GM10847 (cell line): Measurements from ENCODE around the gene NRG2.

Experiments
- POLR2A ChIP-seq: IDR thresholded peaks from 2 replicates; pipeline ENCODE4 v1.6.1; 2011; ENCODE audit not compliant: insufficient read length; ENCODE audit errors: extremely low read depth

The NRG2 gene

GRCh38 chr5:140003519-140003918, 39.6 kb downstream of the NRG2 start:
- TF ChIP-seq POLR2A, result no peak

GRCh38 chr5:140000332-140000731, 42.8 kb downstream of the NRG2 start:
- no peak for TF ChIP-seq POLR2A

GRCh38 chr5:139998837-139999236, 44.3 kb downstream of the NRG2 start:
- TF ChIP-seq POLR2A, result no peak

- no peak for TF ChIP-seq POLR2A
Observed at GRCh38 chr5:139997276-139997675, 45.8 kb downstream of the NRG2 start.

- no peak for TF ChIP-seq POLR2A
Observed at GRCh38 chr5:139995929-139996328, 47.2 kb downstream of the NRG2 start.

- no peak for TF ChIP-seq POLR2A
Observed at GRCh38 chr5:139994234-139994633, 48.9 kb downstream of the NRG2 start.

- no peak for TF ChIP-seq POLR2A
Observed at GRCh38 chr5:139985733-139986132, 57.4 kb downstream of the NRG2 start.

GRCh38 chr5:139985290-139985689, 57.8 kb downstream of the NRG2 start:
- TF ChIP-seq POLR2A, result no peak

- TF ChIP-seq POLR2A, result no peak
Observed at GRCh38 chr5:139984816-139985215, 58.3 kb downstream of the NRG2 start.

GRCh38 chr5:139982975-139983240, 60.2 kb downstream of the NRG2 start:
- TF ChIP-seq POLR2A, result no peak

- TF ChIP-seq POLR2A, result no peak
Observed at GRCh38 chr5:139982157-139982974, 60.7 kb downstream of the NRG2 start.

GRCh38 chr5:139980765-139981164, 62.3 kb downstream of the NRG2 start:
- no peak for TF ChIP-seq POLR2A

GRCh38 chr5:139979943-139980342, 63.2 kb downstream of the NRG2 start:
- no peak for TF ChIP-seq POLR2A

GRCh38 chr5:139979518-139979917, 63.6 kb downstream of the NRG2 start:
- no peak for TF ChIP-seq POLR2A

GRCh38 chr5:139976703-139977102, 66.4 kb downstream of the NRG2 start:
- TF ChIP-seq POLR2A, result no peak

GRCh38 chr5:139975942-139976341, 67.2 kb downstream of the NRG2 start:
- TF ChIP-seq POLR2A, result no peak

- TF ChIP-seq POLR2A, result no peak
Observed at GRCh38 chr5:139975306-139975705, 67.8 kb downstream of the NRG2 start.
